ENCODE measurements around the gene SLC32A1.

- no peak for TF ChIP-seq POLR2AphosphoS5 (IDR thresholded peaks at IDR 0.05; ENCODE audit: low read depth, low read length)
- TF ChIP-seq JUND (IDR thresholded peaks at IDR 0.05), result no peak
- TF ChIP-seq POLR2A (IDR thresholded peaks at IDR 0.05; ENCODE audit: borderline replicate concordance, extremely low read depth, insufficient read depth, insufficient read length), result no peak
- no peak for TF ChIP-seq ZNF274 (IDR thresholded peaks at IDR 0.05; ENCODE audit: low read depth, low read length)
- no peak for TF ChIP-seq CTCF (IDR thresholded peaks at IDR 0.05 in 2 of 3, conservative IDR thresholded peaks at IDR 0.05 in 1 of 3; ENCODE audit: borderline replicate concordance in 1 of 3, insufficient read depth in 1 of 3, low read depth in 2 of 3, low read length in 2 of 3)
- no peak for TF ChIP-seq EGR1 (IDR thresholded peaks at IDR 0.05; ENCODE audit: low read depth)
- TF ChIP-seq YY1 (IDR thresholded peaks at IDR 0.05; ENCODE audit: extremely low read depth, insufficient replicate concordance, low read depth, low read length), result no peak
- no peak for TF ChIP-seq ATF3 (IDR thresholded peaks at IDR 0.05)
- TF ChIP-seq EZH2 (IDR thresholded peaks at IDR 0.05), result no peak
- no peak for TF ChIP-seq SRF (IDR thresholded peaks at IDR 0.05; ENCODE audit: low read depth)
- TF ChIP-seq MAX (IDR thresholded peaks at IDR 0.05), result no peak
- no peak for TF ChIP-seq EZH2phosphoT487 (IDR thresholded peaks at IDR 0.05; ENCODE audit: borderline replicate concordance)
- TF ChIP-seq ZFX (IDR thresholded peaks at IDR 0.05), result no peak
- TF ChIP-seq SP1 (IDR thresholded peaks at IDR 0.05; ENCODE audit: low read depth), result no peak
Measured at GRCh38 chr20:38763616-38764015, 39.3 kb downstream of the SLC32A1 start.
